Measurements from ENCODE around the gene FAM114A2.
A peak's percentile ranks its signal among the peaks of the same experiment; 100 is the strongest.
"Not testable (repeated sequence)": the region's sequence is repeated elsewhere in the genome, so short reads cannot be mapped to it uniquely, and the experiment has no call there.

FAM114A2 gene

DNA sequence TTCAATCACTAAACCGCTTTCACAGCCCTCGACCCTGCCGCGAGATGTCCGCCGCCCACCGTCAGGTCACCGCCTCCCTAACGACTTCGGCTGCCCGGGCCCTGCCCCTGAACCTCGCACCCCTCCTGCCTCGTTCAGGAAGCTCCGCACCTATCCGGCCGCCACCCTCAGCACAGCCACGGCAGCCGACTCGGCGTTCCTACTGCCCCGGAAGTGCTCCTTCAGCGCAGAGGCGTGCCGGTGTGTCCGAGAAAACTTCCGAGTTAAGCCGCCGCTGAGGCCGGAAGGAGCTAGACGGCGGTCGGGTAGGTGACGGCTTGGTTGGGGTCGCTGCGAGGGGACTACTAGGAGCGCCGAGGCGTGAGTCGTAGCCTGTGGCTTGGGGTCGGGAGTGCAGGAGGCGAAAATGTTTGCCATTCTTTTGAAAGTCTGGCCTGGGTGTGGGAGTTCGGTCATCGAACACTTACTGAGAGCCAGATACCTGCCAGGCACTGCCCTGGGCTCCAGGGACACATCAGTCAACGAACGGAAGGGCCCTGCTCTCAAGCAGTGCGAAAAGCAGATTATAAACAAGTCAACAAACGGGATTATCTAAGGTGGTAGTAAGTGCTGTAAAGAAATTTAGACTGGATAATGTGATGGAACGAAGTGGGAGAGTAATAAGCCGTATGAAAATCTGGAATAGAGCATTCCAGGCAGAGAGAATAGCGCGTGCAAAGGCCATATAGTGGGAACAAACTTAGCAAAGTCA is at the start of gene FAM114A2, which contains the start of gene MFAP3:
Gene FAM114A2, minus strand, starts transcription at position 204 of the 751 bp plus-strand sequence. CDS start 3,957 bp downstream, outside the sequence.
Gene MFAP3, plus strand, starts transcription at position 261 of the 751 bp plus-strand sequence. CDS start 10,756 bp downstream, outside the sequence.
- H3K9me3 Mint-ChIP-seq: no peaks in the 10 kb centered on the region
- H3K4me1 Mint-ChIP-seq (ENCODE audit: low read depth): peaks cover 34% of the 10 kb centered on the region
- H3K36me3 Mint-ChIP-seq (ENCODE audit: low read depth): peaks cover 11% of the 10 kb centered on the region
- H3K4me3 Mint-ChIP-seq: peak within 1 kb of the TSS; percentile 90
- intact Hi-C loops (cut with micrococcal nuclease): loop anchor here (2.0 kb wide), 1 partner anchor 406 kb away; the partner anchor contains the start of gene SAP30L
- no peaks in the 10 kb centered on the region for H3K27me3 Mint-ChIP-seq
- peak within 1 kb of the TSS; percentile 88 for H3K27ac Mint-ChIP-seq

DNA sequence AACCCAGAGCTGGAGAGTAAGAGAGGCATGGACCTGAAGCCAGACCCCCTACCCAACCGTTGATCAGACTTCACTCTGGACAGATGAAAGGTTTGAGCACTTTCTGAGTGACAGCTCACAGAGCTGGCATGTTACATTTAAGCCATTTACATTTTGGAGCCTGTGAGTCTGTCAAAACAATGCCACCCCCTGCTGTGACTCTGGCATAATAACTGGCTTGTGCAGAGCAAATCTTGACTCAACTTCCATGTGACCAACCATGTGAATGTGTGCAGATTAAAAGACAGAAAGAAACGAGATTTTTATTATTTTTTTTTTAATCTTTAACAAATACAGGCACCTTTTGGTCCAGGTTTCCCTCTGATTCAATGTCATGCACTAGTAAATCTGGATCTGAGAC is 48.5 kb upstream of the FAM114A2 start:
- intact Hi-C loops (cut with micrococcal nuclease): no loop called here
- H3K4me3 Mint-ChIP-seq: no peak overlapping the region
- H3K9me3 Mint-ChIP-seq: no peaks in the 10 kb centered on the region
- H3K27ac Mint-ChIP-seq: no peak overlapping the region
- H3K4me1 Mint-ChIP-seq (ENCODE audit: low read depth): no peaks in the 10 kb centered on the region
- no peaks in the 10 kb centered on the region for H3K36me3 Mint-ChIP-seq (ENCODE audit: low read depth)
- H3K27me3 Mint-ChIP-seq: peaks cover 6% of the 10 kb centered on the region

DNA sequence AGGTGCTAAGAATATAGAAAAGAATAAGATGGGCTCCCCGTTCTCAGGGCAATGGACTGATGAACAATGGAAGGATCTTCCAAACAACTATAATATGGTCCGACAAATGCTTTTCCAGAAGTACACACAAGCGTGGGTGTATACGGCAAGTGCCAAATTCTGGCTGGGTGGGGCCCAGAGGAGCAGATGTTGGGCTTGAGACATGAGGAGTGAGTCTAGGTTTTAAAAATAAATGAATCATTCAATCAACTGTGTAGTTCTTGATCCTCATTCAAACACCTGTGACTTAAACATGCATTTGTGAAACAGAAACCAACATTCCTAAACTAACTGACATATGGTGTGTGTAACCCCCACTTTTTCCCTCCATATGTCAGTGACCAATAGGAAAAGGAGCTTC is 47.9 kb upstream of the FAM114A2 start:
- Mint-ChIP-seq H3K27me3 (peaks cover 5% of the 10 kb centered on the region), H3K36me3 (ENCODE audit: low read depth) (no peaks in the 10 kb centered on the region), H3K9me3 (no peaks in the 10 kb centered on the region), H3K27ac (no peak overlapping the region), H3K4me3 (no peak overlapping the region), H3K4me1 (ENCODE audit: low read depth) (no peaks in the 10 kb centered on the region)
- intact Hi-C loops (cut with micrococcal nuclease): no loop called here

DNA sequence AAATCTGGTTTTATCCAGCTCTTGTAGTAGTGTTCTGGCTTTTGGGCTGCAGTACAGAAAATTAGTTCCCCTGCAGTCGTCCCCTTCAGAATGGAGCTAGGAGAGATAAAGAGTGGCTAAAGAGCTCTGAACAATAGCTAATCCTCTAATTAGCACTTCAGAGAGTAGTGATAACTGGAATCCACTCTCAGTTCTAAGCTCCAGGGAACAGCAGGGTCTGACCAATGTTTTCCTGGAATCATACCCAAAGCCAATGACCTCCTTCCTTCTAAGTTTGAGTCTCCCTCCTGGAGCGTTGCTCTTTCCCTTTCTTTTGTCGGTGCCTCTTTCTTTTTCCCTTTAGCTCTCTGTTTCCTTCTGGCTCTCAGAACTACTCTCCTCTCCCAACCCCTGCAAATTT is 47.4 kb upstream of the FAM114A2 start:
- no peaks in the 10 kb centered on the region for H3K4me1 Mint-ChIP-seq (ENCODE audit: low read depth)

DNA sequence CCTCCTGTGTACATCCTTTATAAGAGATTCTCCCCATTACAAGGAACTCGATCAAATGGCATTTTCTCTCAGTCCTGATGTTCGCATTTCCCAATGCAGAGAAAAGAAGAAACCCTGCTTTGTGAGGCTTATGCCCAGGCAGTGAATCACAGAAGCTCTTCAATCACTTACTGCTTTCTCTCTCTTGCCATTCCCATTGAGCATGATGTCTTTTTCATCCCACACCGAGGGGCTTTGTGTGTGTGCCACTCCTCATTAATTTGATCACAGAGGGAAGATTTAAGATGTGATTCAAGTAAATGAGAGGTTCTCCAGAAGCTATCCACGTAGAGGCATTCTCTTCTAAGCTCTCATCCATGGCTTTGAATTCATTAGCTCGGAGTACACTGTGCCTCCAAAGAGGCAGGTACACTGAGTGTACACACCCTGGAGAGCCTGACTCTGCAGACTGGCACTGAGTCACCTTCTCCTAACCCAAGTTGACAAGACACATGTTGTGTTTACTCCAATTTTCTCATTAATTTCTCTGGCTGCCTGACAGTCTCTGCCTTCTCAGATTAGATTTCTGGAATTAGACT is 45.4 kb upstream of the FAM114A2 start:
- Mint-ChIP-seq H3K4me3 (no peak overlapping the region), H3K27ac (no peak overlapping the region), H3K36me3 (ENCODE audit: low read depth) (no peaks in the 10 kb centered on the region), H3K27me3 (peaks cover 3% of the 10 kb centered on the region), H3K4me1 (ENCODE audit: low read depth) (no peaks in the 10 kb centered on the region), H3K9me3 (no peaks in the 10 kb centered on the region)
- intact Hi-C loops (cut with micrococcal nuclease): no loop called here

More for the DNA sequence above, 47.4 kb upstream of the FAM114A2 start:
- H3K36me3 Mint-ChIP-seq (ENCODE audit: low read depth): no peaks in the 10 kb centered on the region
- no peak overlapping the region for H3K27ac Mint-ChIP-seq
- no peaks in the 10 kb centered on the region for H3K9me3 Mint-ChIP-seq
- H3K4me3 Mint-ChIP-seq: no peak overlapping the region
- peaks cover 5% of the 10 kb centered on the region for H3K27me3 Mint-ChIP-seq
- intact Hi-C loops (cut with micrococcal nuclease): no loop called here

DNA sequence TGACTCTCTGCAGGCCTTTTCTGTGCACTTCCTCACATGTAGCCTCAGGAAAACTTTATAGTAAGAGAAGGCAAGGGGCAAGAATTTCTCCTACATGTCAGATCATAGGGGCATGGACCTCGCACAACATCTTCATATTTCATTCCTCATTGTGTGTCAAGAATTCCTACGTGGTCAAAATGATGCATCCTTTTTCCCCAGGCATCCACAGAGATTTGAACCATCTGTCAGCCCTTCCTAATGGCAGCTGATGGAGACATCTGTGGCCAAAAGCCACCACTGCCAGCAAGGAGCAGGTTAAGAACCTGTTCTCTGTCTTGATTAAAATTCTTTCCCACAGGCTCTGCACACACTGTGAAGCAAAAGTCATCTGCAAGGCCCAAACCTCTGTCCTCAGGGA is 42.5 kb upstream of the FAM114A2 start:
- Mint-ChIP-seq H3K36me3 (ENCODE audit: low read depth) (no peaks in the 10 kb centered on the region), H3K4me1 (ENCODE audit: low read depth) (peaks cover 7% of the 10 kb centered on the region), H3K9me3 (no peaks in the 10 kb centered on the region), H3K27me3 (no peaks in the 10 kb centered on the region), H3K4me3 (no peak overlapping the region), H3K27ac (no peak overlapping the region)
- intact Hi-C loops (cut with micrococcal nuclease): no loop called here

DNA sequence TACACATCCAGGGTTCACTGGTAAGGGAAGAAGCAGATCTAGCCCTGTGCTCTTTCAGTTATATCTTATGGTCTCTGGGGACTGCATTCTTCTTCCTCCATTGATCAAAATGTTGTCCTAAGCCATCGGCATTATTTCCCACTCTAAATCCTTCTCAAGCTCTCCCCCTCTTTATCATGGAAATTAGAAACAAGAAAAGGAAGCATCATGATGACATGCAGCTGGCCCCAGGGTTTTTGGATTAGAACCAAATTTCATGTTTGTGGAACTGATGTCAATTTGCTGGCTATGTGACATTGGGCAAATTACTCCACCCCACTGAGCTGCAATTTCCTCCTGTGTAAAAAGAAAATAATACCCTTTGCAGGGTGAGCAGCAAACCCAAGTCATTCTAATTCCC is 39.6 kb upstream of the FAM114A2 start:
- H3K9me3 Mint-ChIP-seq: no peaks in the 10 kb centered on the region
- H3K36me3 Mint-ChIP-seq (ENCODE audit: low read depth): no peaks in the 10 kb centered on the region
- H3K27me3 Mint-ChIP-seq: no peaks in the 10 kb centered on the region
- H3K4me1 Mint-ChIP-seq (ENCODE audit: low read depth): peaks cover 7% of the 10 kb centered on the region
- no peak overlapping the region for H3K27ac Mint-ChIP-seq
- intact Hi-C loops (cut with micrococcal nuclease): loop anchor here (10.0 kb wide), 1 partner anchor 527 kb away; no protein-coding TSS in a partner anchor
- no peak overlapping the region for H3K4me3 Mint-ChIP-seq

DNA sequence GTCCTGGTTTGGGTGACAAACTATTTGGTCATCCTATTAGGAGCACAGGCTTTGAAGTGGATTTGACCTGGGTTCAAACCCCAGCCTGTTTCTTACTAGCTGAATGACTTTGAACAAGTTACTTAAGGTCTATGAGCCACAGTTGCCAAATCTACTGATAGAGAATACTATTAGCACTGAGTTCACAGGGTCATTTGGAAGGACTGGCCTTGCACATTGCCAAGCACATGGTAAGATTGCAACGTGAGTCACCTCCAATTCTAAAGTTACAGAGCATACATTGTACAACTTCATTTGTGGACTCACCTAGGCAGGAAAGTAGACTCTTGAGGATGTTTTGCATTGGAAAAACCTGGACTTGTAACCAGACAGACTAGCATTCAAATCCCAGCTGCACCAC is 39.0 kb upstream of the FAM114A2 start:
- Mint-ChIP-seq H3K9me3 (no peaks in the 10 kb centered on the region), H3K4me3 (no peak overlapping the region), H3K27ac (no peak overlapping the region), H3K27me3 (no peaks in the 10 kb centered on the region), H3K4me1 (ENCODE audit: low read depth) (peaks cover 7% of the 10 kb centered on the region), H3K36me3 (ENCODE audit: low read depth) (no peaks in the 10 kb centered on the region)
- intact Hi-C loops (cut with micrococcal nuclease): loop anchor here (10.0 kb wide), 1 partner anchor 527 kb away; no protein-coding TSS in a partner anchor

DNA sequence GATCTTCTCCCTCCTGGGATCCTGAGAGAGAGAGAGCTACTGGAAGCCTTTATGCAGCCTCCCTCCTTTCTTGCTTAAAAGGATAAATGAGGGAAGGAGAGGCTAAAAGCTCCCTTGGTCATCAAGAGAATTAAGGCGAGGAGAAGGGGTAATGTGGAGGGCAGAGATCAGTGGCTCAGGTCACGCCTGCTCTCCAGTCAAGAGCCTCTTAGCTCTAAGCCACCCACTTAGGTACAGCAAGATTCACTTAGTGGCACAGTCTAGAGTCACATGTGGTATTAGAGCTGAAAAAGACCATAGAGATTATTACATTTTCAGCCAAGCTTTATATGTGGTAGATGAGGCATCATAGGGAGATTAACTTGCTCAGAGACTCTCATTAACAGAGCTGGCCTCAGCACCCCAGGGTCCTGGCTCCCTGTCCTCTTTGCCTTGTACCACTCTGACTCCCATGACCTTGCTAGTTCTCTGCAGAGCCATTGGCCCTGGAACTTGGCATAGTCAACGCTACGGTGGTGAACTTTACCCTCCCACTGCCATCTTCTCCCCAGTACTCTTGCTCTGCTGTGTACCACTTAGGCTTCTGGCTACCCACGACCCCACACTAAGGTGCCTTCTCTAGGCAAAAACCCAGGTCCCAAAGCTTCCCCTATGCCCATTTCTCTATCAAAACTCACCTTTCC is 37.7 kb upstream of the FAM114A2 start:
- intact Hi-C loops (cut with micrococcal nuclease): loop anchor here (10.0 kb wide), 1 partner anchor 528 kb away; no protein-coding TSS in a partner anchor
- Mint-ChIP-seq H3K4me3 (no peak overlapping the region), H3K9me3 (no peaks in the 10 kb centered on the region), H3K27me3 (peaks cover 4% of the 10 kb centered on the region), H3K36me3 (ENCODE audit: low read depth) (no peaks in the 10 kb centered on the region), H3K4me1 (ENCODE audit: low read depth) (peaks cover 14% of the 10 kb centered on the region), H3K27ac (no peak overlapping the region)

DNA sequence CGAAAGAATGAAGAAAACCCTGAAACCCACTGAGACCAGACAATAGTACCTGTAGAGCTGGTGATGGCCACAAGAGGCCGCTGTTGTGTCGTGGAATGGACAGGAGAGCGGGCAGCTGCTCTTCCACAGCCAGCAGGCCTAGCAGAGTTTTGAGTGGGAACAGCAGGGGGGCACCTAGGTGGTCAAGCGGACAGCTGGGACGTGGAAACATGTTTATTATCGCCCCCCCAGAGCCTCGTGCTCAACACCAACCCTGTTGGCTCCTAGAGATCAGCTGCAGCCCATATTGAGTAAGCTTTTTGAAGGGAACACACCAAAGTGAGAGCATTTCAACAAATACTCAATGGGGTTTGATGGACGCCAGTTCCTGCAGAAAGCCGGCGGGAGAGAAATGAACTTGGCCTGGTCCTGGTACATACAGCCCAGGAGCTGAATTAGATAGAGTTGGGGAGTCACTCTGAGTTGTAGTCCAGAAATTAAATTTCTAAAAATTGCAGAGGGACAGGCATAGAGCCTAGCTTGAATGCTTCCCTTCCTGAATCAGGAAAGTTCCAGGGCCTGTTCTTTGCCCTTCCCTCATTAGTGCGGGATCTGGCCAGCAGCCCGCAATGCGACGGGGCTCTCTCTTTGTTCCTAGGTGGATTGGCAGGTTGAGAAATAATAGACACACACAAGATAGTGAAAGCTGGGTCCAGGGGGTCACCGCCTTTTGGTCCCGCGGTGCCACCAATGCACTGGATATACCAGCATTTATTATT is 33.9 kb upstream of the FAM114A2 start:
- Mint-ChIP-seq H3K4me1 (ENCODE audit: low read depth) (peaks cover 6% of the 10 kb centered on the region), H3K4me3 (no peak overlapping the region), H3K27ac (no peak overlapping the region), H3K36me3 (ENCODE audit: low read depth) (no peaks in the 10 kb centered on the region), H3K9me3 (no peaks in the 10 kb centered on the region), H3K27me3 (peaks cover 6% of the 10 kb centered on the region)
- intact Hi-C loops (cut with micrococcal nuclease): loop anchor here (1.0 to 10.0 kb wide), 4 partner anchors 98 to 532 kb away; no protein-coding TSS in a partner anchor

DNA sequence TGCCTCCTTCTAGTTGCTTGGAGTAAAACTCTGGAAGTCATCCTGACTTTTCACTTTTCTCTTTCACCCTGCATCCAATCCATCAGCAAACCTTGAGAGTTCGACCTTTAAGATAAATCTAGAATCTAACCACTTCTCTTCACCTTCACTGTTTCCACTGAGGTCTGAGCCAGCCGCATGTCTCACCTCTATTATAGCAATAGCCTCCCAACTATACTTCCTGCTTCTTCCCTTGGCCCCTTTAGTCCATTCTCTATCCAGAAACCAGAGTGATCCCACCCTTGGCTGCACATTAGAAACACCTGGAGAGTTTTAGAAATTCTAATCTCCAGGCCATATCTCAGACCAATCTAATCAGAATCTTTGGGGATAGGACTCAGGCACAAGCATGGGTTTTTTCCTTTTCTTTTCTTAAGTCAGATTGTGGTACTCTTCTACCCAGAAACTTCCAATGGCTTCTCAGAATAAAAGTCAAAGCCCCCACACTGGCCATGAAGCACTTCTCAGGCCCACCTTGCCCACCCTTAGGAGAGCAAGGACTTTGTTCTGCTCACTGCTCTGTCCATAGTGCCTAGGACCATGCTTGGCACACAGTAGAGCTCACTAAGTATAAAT is 33.2 kb upstream of the FAM114A2 start:
- Mint-ChIP-seq H3K36me3 (ENCODE audit: low read depth) (no peaks in the 10 kb centered on the region), H3K27ac (no peak overlapping the region), H3K27me3 (peaks cover 6% of the 10 kb centered on the region), H3K4me3 (no peak overlapping the region), H3K9me3 (no peaks in the 10 kb centered on the region), H3K4me1 (ENCODE audit: low read depth) (peaks cover 6% of the 10 kb centered on the region)
- intact Hi-C loops (cut with micrococcal nuclease): loop anchor here (1.0 to 10.0 kb wide), 4 partner anchors 97 to 533 kb away; no protein-coding TSS in a partner anchor

DNA sequence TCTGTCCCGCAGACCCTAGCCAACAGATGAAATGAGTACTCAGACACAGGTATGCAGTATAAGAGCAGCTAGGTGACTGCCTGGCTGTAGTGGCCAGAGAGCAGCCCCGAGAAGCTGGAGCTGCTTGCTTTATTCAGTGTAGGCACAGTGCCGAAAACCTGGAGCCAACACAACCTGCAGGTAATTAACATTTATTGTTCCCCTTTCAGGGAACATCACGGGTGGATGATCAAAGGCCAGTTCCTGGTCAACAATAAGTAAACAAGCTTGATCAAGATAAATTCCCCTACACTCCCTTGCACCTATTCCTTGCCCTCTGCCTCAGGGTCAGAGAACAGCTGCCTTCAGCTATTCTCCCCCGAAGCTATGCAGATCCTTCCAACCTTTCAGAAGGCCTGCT is 31.1 kb upstream of the FAM114A2 start:
- H3K9me3 Mint-ChIP-seq; H3K27ac Mint-ChIP-seq; H3K36me3 Mint-ChIP-seq (ENCODE audit: low read depth); H3K27me3 Mint-ChIP-seq; H3K4me1 Mint-ChIP-seq (ENCODE audit: low read depth); H3K4me3 Mint-ChIP-seq: not testable (repeated sequence)
- intact Hi-C loops (cut with micrococcal nuclease): loop anchor here (10.0 kb wide), 1 partner anchor 535 kb away; no protein-coding TSS in a partner anchor

DNA sequence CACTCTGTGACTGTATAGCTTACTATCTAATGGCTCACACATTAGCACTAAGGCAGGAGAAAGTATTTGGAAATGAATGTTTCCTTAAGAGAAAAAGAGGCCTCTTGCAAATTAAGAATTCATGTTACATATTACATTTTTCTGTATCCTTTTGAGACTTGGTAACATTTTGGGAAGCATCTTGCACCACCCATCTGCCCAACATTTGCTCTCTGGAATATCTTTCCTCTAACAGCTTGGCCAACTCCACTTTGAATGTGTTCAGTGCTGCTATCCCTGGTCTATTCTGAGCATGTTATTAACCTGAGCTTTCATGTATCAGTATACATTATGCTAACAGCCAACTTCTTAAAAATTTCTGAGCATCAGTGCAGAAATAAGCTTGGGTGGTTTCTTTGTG is 27.3 kb upstream of the FAM114A2 start:
- Mint-ChIP-seq H3K36me3 (ENCODE audit: low read depth) (no peaks in the 10 kb centered on the region), H3K4me3 (no peak overlapping the region), H3K9me3 (no peaks in the 10 kb centered on the region), H3K4me1 (ENCODE audit: low read depth) (no peaks in the 10 kb centered on the region), H3K27ac (no peak overlapping the region), H3K27me3 (no peaks in the 10 kb centered on the region)
- intact Hi-C loops (cut with micrococcal nuclease): no loop called here

Data from dendritic cell treated with granulocyte-macrophage colony-stimulating factor and Interleukin-4, amounts not matched to agents 40 ng/mL and 50 ng/mL, for 4 days (primary cell).